ENCODE data around the gene OVCA2.
A peak's percentile ranks its signal among the peaks of the same experiment; 100 is the strongest.
"Not testable (repeated sequence)": the region's sequence is repeated elsewhere in the genome, so short reads cannot be mapped to it uniquely, and the experiment has no call there.

Gene OVCA2

DNA sequence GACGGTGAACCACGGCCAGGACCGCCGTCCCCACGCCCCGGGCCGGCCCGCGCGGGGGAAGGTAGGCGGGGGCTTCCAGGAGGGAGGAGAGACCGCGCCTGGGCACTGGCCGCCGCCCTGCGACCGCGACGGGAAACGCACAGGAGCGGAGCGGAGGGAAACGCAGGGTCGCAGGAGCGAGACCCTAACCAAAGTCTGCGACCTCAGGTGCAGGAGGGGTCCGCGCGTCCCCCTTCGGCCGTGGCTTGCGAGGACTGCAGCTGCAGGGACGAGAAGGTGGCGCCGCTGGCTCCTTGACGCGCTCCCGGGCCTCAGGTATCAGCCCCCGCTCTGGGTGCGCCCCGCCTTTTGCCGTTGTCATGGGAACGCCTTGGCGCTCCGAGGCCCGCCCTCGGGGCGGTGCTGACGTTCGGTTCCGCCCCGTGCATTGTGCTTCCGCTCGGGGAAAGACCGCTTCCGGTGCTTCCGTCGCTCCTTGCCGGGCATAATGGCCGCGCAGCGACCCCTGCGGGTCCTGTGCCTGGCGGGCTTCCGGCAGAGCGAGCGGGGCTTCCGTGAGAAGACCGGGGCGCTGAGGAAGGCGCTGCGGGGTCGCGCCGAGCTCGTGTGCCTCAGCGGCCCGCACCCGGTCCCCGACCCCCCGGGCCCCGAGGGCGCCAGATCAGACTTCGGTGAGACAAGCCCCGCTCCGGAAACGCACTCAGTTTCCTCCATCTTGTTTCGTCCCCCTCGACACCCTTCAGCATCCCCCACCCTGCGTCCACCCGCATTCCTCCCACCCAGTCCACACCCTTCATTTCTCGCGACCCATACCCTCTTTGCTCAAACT, at the start of gene OVCA2:
Gene OVCA2, plus strand, starts transcription at position 462 of the 829 bp plus-strand sequence. Its CDS starts 26 bp downstream, at position 488.
- peak; percentile 90 to 95 for DNase-seq

DNA sequence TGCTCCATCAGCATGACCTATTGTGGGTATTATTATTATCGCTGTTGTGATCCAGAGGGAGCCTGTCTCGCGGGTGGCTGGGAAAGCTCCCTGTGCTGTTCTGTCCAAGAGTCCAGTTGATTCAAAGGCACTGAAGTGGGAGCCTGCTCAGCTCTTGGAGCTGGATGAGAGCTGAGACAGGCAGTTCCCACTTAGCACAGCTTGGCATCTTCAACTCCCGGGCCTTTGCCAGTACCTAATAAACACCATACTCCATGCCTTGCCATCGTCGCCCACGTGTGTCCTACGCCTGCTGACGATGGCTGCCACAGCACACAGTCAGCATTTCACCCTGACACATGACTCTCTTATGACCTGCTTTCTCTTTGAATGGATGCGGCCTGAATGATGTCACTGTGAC, 49.3 kb upstream of the OVCA2 start:
- no peak for DNase-seq

DNA sequence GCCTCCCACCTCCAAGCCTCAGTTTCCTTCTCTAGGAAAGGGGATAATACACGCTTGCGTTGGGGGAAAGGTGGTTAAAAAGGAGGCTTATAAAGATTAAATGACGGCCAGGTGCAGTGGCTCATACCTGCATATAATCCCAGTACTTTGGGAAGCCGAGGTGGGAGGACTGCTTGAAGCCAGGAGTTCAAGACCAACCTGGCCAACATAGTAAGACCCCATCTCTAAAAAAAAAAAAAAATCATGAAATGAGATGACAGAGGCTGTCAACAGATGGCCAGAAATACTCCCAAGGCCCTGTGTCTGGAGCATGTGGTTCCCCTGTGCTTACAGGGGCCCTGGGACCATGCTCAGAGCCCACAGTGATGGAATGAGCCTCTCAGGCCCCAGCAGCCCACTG, 47.1 kb upstream of the OVCA2 start:
- DNase-seq, result no peak

DNA sequence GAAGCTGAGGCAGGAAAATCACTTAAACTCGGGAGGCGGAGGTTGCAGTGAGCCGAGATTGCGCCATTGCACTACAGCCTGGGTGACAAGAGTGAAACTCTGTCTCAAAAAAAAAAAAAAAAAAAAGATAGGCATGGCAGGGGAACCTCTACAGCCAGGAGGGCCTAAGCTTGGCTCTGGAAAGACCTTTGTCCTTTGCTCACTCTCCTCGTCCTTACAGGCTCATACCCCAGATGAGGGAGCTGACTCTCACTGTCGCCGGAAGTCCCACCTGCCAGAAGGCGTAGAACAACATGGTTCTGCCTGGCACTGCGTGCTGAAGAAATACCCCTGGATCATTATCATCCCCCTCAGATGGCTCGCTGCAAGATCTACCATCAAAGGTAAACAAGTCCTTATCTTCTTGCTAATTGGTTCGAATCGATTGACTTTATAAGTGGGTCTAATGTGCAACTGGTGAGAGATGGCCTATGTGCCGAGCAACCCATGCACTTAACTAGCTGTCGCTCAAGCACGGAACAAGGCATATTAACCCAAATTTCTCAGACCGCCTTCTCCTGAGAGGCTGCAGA, 46.4 kb upstream of the OVCA2 start:
- no peak for DNase-seq

DNA sequence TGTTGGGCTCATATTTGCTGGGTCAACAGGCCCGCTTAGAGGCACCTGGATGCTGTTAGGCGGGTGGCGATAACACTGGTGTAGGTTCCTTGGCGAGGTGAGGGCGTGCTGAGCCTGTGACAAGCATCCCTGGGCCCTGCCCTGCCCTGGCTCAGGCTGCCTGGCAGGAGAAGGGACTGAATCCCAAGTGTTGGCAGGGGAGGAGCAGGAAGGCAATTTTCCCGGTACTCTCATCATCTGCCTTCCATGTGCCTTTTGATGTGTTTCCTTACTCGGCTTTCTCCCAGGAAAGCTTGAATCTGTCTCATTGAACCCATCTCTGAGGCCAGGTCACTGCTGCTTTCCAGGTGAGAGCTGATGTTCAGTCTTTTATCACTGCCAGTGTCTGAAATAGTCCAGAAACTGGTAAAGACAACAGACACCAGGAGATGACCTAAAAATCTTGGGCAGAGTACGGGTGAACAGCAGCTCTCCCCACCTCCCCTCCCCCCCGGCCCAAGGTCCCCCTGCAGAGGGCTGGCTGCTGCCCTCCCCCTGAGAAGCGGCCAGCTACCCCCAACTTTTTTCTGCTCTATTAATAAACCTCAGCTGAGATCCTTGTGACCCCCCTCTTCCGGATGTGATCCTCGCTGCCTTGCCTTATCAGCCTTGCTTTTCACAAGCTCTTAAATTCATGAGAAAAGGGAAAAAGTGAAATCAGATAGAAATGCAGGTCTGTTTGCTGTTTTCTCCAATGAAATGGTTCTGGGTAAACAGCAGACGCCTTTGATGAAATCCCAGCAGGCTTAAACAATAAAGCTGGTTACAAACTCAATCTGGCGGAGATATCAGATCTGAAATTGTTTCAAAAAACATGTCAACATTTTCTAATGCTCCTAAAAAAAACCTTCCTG, 45.7 kb upstream of the OVCA2 start:
- DNase-seq, result no peak

DNA sequence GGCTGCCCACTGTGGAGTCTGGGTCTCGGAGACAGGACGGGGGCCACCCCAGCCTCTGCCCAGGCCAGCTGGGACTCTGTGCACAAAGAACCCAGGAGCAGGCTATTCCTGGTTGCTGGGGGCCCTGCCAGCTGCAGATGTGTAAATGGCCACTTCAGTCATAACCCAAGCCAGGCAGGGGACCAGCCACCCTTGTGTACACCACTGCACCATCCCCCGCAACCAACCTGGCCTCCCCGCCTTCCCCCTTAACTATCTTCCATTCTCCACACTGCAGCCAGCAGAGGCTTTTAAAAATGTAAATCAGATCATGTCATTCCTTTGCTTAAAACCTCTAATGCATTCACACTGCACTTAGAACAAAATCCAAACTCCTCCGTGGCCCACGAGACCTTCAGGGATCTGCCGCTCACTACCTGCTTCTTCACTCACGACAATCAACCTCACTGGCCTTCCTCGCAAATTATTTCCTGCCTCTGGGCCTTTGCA, 45.0 kb upstream of the OVCA2 start:
- no peak for DNase-seq

DNA sequence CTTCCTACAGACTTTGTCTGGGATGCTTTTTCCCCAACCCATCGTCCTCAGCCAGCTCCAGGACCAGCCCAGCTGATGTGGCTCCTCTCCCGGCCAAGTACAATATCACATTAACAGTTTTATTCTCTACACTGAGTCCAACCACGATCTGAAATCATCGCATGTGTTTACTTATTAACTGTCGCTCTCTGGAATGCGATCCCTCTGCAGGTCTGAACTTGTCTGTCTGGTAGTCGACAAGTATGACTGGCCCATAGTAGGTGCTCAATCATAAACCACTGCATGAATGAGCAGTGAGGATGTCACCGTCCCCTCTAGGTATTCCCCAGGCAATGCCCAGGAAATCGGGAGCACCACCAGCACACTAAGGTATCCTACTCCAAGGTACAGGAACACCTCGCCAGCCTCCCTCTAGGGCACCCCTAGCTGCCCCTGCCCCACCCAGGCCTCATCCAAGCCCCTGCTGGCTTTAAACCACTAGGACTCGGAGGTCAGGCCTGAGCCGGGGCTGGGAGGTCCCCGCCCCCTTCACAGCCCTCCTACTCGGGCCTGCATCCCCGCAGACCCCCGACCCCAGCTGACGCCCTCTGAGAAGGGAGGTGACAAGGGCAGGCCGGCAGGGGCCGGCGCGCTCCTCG, 44.4 kb upstream of the OVCA2 start:
- no peak for DNase-seq

DNA sequence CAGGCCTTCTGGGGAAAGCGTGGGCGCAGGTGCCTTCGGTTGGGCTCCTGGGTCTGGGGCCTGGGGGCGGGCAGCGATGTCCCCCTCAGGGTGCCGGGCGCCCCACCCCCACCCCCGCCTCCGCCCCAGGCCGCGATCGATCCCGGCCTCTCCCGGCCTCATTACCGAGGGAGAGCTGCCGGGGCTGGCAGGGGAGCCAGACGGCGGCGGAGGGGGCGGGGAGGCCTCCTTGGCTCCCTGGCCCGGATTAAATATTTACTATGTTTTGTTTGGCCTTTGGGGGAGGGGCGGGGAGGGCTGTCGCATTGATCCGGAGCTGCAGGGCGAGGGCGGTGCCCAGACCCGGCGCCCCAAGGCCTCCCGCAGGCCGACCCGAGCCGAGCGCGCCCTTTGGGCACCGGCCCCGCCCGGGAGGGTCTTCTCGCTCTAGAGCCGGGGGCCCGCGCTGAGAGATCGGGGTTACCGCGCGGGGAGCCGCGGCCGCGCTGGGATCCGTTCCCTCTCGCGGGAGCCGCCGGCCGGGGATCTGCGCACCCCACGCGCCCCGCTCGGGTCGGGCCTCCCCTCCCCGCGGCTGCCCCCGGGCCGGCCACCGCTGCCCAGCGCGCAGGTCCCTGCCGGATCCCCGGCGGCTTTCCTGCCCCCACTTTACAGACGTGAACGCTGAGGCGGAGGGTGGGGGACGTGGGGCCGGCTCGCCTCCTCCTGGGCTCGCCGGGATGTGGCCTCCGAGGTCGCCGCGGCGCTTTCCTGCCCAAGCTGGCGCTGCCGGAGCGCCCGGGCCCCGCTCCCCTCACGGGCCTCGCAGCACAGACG, 43.7 kb upstream of the OVCA2 start:
- peak in 1 of 2 experiments; percentile 40 for DNase-seq

DNA sequence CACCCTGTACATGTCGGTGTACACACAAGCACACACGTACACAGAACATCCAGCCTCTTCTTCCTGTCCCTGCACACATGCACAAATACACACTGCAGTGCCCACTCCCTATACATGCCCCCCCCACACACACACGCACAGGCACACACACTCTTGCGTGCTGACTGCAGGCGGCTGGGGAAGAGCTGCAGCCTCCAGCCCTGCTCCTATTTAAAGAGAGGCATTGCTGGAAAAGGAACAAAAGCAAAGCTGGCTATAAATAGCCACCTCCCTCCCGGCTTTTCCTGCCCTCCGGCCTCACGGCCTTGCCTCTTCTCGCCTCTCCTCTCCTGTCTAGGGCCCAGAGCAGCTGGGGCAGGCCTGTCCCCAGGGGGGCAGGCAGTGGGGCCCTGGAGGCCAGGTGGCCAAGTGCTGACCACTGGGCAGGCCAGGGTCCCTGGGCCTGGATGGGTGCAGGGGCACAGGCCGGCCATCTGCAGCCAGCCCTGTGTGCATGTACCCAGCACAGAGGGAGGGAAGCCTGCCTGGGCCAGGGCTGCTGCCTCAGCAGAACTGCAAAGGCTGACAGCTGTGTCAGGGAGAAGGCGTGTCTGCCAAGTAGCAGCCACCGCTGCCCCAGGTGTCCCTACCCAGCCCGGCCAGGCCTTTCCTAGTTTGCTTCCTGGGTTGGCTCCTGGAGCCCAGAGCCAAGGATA, 42.1 kb upstream of the OVCA2 start:
- peak in 1 of 2 experiments; percentile 50 for DNase-seq

DNA sequence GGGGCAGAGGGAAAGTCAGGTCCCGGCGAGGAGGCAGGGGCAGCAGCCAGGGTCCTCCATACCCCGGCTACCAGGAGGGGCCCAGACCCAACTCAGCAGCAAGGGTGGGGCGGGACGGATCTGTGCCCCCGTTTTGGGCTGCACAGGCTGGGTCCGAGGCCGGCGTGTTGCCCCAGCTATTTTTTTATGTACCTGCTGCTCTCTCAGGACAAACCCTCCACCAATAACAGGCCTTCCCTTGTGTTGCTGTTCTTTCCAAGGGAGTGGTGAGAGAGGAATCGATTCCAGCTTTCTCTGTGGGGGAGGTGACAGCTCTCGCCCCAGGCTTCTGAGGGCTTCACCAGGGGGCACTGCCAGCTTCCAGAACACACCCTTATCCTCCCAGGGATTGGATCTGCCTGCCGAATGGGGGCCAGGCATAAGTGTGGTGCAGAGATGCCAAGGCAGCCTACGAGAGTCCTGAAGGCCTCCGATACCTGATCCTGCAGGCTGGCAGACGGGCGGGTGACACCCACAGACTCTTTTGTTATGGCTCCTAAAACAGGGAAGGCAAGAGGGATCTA, 39.0 kb upstream of the OVCA2 start:
- no peak for DNase-seq

DNA sequence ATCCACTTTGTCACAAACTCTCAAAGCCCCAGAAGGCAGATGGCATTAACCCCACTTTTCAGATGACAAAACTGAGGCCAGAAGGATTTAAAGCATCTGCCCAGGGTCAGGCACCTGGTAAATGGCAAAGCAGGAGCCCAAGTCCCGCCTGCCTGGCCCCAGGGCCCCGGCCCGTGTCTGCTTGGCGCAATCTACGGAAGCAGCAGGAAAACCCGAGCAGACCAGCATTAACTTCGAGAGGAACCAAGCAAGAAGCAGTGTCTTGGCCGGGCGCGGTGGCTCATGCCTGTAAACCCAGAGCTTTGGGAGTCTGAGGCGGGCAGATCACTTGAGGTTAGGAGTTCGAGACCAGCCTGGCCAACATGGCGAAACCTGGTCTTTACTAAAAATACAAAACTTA, 38.3 kb upstream of the OVCA2 start:
- DNase-seq, result no peak

DNA sequence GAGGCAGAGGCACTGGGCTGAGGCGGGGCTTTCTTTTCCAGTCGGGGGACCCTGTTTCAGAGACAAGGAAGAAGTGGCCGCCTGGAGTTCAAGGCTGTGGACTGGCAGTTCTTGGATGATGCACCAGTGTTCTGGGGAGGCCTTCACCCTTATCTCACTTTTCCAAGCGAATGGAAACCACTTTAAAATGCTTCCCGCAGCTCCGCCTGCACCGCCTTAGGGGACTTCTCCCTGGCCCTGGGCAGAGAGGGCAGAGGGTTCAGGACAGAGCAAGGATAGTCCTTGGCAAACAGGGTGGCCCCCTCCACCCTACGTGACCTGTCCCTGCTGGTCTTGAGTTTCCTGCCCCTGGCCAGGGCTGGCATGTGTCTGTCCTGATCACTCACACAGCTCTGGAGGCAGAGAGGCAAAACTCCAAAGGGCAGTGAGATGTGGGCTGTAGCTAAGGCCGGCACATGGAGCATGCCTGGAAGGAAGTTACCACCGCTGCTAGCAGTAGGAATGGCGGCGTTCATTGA, 37.3 kb upstream of the OVCA2 start:
- no peak for DNase-seq

DNA sequence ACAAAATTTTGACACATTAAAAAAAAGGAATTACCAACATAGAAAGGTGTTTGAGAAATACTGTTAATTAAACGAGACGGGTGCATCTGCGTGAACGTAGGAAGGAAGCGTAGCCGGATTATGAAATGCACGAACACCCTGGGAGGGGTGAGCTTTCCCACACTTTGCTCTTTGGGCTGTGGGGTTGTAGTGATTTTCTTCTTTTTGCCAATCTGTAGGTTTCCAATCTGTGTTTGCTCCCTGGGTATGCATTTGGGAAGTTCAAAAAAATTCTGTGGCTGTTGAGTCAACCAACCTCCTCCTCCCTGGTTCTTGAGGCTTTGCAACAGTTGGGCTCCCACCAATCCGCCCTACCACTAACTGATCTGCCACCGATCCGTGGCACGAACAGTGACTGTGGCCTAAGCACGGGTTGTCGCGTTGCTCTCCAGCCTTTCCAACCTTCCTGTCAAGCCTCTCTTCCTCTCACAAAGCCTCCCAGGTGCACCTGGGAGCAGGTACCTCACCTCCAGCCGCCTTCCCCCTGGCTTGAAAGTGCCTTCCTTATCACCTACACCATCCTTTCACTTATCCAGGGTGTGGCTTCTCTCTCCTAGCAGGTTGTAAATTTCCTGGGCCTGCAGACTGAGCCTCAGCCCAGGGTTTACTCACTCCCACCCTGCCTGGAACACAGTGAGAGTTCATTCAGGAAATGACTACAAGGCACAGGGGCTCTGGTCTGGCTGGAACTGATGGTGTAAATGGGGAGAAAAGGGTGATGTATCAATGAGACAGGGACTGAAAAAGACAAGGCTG, 33.3 kb upstream of the OVCA2 start:
- DNase-seq, result no peak

DNA sequence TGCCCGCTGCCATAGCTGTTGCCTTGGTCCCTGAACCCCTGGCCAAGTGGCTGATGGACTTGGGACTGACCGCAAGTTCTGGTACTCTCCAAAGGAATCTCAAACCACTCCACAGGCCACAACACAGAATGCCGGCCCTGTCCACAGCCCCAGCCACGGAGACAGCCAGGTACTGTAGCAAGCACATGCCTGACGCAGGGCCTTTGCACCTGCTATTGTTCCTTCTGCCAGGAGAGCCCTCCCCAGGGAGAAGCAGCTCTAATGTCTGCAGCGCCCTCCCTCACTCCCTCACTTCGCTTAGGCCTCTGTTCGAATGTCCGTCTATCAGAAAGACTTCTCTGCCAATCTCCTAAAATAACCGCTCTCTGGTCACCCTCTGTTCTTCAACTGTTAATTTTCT, 32.1 kb upstream of the OVCA2 start:
- DNase-seq, result no peak

DNA sequence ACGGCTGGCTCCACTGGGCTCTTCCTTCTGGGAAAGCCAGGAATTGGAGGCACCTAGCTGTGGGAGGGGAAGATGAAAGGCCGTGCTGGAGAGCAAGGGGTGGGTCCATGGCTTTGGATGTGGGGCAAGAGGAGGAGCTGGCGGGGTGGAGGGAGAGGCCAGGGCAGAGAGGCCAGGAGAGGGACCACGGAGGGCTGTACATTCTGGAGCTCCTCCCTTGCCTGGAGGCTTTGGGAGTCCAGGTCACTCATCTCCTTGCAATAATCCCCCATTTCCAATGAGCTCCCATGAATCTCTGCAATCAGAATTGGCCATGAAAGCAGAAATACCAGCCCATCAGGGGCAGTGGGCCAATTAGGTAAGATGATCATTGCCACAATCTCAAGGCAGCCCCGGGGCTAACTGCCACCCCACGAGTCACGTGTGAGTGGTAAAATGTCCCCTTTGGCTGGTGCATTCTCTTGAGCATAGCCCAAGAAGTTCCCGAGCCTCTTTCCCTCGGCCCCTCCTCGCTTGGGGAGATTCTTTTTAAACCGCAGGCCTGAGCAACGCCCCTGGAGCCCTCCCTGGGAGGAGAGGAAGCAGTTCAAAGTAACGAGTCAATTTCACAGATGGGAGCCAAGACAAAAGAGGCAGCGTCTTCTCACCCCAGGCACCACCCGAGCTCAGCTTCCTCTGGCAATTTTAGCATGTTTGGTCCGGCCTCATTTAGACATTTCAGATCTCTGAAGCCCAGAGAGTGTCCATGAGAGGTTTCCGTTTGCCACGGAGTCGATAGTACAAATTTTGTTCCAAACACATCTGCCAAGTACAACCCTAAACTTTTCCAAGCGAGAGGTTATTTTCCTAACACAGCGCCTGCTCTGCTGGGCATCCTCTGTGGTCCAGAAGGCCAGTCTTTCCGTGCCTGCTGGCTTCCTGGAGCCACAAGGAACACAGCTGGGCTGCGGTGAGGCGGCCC, 30.1 kb upstream of the OVCA2 start:
- no peak for DNase-seq

DNA sequence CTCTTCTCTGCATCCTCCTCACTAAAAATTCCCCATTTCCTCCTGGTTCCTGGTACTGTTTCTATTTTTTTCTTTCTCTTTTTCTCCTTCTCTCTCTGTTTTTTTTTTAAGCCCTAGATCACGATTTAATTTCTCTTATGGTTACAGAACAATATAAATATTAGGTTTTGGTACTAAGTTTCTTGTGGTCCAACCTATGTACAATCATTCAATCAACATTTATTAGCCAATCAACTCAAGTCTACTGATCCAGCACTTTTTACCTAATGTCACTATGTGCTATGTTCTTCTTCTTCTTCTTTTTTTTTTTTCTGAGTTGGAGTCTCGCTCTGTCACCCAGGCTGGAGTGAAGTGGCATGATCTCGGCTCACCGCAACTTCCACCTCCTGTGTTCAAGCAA, 29.3 kb upstream of the OVCA2 start:
- DNase-seq, result no peak

DNA sequence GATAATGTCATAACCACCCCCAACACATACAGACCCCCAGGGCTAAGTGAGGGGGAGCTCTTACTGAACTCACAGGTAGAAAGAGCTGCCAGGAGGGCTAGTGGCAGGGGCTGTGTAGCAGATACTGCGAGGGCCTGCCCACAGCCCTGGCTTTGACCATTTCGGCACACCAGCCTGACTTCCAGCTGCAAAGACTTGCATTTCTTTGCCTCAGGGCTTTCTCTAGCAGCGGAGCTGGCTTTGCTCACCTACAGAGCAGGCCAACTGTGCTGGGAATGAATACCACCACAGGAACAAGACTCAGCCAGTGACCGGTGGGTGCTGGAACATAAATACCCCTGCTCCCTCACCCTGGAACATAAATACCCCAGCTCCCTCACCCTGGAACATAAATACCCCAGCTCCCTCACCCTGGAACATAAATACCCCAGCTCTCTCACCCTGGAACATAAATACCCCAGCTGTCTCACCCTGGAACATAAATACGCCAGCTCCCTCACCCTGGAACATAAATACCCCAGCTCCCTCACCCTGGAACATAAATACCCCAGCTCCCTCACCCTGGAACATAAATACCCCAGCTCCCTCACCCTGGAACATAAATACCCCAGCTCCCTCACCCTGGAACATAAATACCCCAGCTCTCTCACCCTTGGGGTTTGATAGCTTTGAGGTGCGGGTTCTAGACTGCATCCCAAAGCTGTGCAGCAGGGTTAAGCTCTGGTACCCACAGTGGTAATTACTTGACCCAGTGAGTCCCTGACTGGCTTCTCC, 28.4 kb upstream of the OVCA2 start:
- DNase-seq, result not testable (repeated sequence)

DNA sequence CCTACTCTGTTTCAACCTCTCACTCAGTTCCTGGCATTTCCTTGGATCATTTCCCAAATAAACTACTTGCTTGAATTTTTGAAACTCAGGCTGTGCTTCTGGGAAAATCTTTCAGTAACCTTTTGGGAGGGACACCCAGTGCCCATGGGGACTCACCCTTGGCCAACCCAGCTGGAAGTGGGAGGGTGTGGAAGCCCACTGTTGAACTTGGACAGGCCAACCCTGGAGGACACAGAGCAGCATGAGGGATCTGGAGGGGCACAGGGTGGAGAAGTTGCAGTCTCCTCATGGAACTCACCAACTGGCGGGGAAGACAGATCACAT, 27.9 kb upstream of the OVCA2 start:
- DNase-seq, result no peak
